HG02759 (cell line): ENCODE results near the gene PPARA.
"Not testable (repeated sequence)": the region's sequence is repeated elsewhere in the genome, so short reads cannot be mapped to it uniquely, and the experiment has no call there.

Source experiments
- ATAC-seq: cut with Tn5 transposase; IDR thresholded peaks from one replicate; pipeline ENCODE4 v1.9.1; 2021; ENCODE audit warnings: mild to moderate bottlenecking, moderate library complexity; ENCODE audit not compliant: unreplicated experiment

PPARA gene

GRCh38 chr22:46240506-46240905 is 90.2 kb downstream of the PPARA start:
- ATAC-seq = no peak

- ATAC-seq = no peak
Measured at GRCh38 chr22:46240907-46241306, 90.6 kb downstream of the PPARA start.

- no peak for ATAC-seq
Measured at GRCh38 chr22:46241396-46242007, 91.2 kb downstream of the PPARA start.

- ATAC-seq = no peak
Measured at GRCh38 chr22:46242076-46242475, 91.8 kb downstream of the PPARA start.

GRCh38 chr22:46244771-46245170 is 94.4 kb downstream of the PPARA start:
- ATAC-seq = no peak

- ATAC-seq = no peak
Measured at GRCh38 chr22:46245511-46245910, 95.2 kb downstream of the PPARA start.

GRCh38 chr22:46246178-46246577 is 95.9 kb downstream of the PPARA start:
- no peak for ATAC-seq

- ATAC-seq = no peak
Measured at GRCh38 chr22:46247443-46247975, 97.2 kb downstream of the PPARA start.

- peak; percentile 89 for ATAC-seq
Measured at GRCh38 chr22:46250035-46250782, 99.9 kb downstream of the PPARA start, which contains the start of gene CDPF1. CDPF1 (minus strand) TSS chr22:46250293; CDS start chr22:46248284, 2,009 bp downstream.

GRCh38 chr22:46250783-46251125 is 100.4 kb downstream of the PPARA start:
- ATAC-seq = no peak

- no peak for ATAC-seq
Measured at GRCh38 chr22:46251266-46251665, 100.9 kb downstream of the PPARA start.

- ATAC-seq = no peak
Measured at GRCh38 chr22:46251816-46252380, 101.6 kb downstream of the PPARA start.

- ATAC-seq = no peak
Measured at GRCh38 chr22:46256358-46256958, 106.1 kb downstream of the PPARA start.

- no peak for ATAC-seq
Measured at GRCh38 chr22:46259374-46259773, 109.0 kb downstream of the PPARA start.

- ATAC-seq = no peak
Measured at GRCh38 chr22:46260038-46260437, 109.7 kb downstream of the PPARA start.

GRCh38 chr22:46262449-46263215 is 112.3 kb downstream of the PPARA start:
- no peak for ATAC-seq

- no peak for ATAC-seq
Measured at GRCh38 chr22:46263216-46263590, 112.9 kb downstream of the PPARA start, which contains the start of gene PKDREJ. PKDREJ (minus strand) TSS chr22:46263343; CDS start chr22:46263322, 21 bp downstream.

- not testable (repeated sequence) for ATAC-seq
Measured at GRCh38 chr22:46264520-46264919, 114.2 kb downstream of the PPARA start.

- not testable (repeated sequence) for ATAC-seq
Measured at GRCh38 chr22:46265627-46266026, 115.3 kb downstream of the PPARA start.

- peak; percentile 86 for ATAC-seq
Measured at GRCh38 chr22:46267431-46268279, 117.3 kb downstream of the PPARA start, which contains the start of gene TTC38. TTC38 (plus strand) TSS chr22:46268008; CDS start chr22:46268040, 32 bp downstream.
